Hematopoietic multipotent progenitor cell treated with erythropoietin and hydrocortisone succinate and interleukin-3 and kit ligand, for 8 days (in vitro differentiated cells): Measurements from ENCODE around the gene SV2C.
"Not testable (repeated sequence)": the region's sequence is repeated elsewhere in the genome, so short reads cannot be mapped to it uniquely, and the experiment has no call there.

Experiments
- DNase-seq: peaks from one replicate; pipeline ENCODE4 v3.0.0-alpha.2; 2015

Gene SV2C

DNA sequence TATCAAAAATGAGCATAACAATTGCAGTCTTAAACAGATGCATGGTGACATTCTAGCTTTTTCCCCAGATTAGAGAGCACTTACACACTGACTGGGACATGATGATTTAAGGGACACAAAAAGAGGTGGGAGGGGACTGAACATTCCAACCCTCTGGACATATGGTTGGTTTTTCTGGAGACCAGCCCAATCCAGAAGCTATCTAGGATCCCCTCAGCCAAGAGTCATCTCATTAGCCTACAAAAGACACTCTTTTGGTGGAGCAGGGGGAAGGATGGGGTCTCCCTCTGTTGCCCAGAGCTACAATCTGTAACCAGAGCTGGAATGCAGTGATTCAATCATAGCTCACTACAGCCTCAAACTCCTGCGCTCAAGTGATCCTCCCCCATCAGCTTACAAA lies 222.6 kb downstream of the SV2C start:
- no peak for DNase-seq

DNA sequence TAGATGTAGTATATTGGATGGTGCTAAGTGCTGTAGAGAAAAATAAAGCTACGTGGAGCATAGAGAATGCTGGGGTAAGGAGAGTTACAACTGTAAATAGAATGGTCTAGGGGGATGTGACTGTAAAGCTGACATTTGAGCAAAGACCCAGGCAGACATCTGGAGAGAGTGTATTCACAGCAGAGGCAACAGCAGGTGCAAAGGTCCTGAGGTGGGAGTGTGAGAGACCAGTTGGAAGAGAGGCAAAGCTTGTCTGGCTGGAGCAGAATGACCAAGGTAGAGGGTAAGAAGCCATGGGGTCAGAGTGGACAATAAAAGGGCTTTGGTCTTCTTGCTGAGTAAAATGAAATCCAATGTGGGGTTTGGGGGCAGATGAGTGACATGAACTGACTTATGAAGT lies 227.0 kb downstream of the SV2C start:
- DNase-seq = no peak

DNA sequence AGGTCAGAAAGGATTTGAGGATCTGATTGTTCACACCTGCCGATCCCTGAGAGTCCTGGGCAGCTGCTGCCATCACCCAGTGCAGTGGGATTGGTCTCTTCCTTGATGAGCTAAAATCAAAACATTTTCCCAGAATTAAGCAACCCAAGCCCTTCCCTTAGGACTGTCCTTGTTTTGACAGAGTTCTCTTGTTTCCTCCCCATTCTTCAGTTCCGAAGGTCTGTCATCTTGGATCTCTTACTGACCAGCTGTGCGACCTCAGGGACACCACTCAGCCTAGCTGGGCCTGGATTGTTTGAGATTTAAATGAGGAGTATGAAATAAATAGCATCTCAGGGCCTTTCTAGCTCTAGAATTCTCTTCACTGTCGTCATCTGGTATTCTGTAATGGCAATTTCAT lies 229.6 kb downstream of the SV2C start:
- DNase-seq = no peak

DNA sequence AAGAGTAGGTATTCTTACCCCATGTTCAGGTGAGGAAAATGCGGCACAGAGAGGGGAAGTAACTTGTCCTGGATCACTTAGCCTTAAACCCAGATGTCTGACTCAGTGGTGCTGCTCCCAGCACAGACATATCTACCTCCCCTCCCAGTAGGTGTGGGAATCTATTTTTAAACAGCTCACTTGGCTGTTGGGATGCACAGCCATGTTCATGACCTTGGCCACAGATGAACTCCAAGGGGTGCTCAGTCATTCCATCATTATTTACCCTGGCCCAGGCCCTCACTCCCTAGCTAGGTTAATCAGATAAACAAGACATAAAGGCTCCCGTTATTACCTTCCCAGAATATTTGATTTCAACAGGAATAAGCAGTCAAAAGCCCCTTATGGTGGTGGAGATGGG lies 231.5 kb downstream of the SV2C start:
- no peak for DNase-seq

DNA sequence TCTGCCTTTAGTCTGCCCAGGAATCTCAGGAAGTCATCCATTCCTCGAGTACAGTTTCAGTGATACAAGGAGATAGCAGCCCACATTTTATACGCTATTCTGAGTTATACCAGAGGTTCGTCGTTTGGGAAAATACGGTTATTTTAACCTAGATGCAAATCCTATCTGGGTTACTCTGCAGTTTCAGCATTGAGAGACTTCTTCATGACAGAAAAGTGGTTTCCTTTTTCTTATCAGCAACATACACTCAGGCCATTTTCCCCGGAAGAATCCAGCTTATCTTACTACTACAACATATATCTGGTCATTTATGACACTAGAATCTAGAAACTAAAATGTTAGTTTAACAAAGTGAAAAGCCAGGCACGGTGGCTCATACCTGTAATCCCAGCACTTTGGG lies 236.5 kb downstream of the SV2C start:
- DNase-seq = peak; percentile 91

DNA sequence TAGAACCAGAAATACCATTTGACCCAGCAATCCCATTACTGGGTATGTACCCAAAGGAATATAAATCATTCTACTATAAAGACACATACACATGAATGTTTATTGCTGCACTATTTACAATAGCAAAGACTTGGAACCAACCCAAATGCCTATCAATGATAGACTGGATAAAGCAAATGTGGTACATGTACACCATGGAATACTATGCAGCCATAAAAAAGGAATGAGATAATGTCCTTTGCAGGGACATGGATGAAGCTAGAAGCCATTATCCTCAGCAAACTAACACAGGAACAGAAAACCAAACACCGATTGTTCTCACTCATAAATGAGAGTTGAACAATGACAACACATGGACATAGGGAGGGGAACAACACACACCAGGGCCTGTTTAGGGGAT lies 240.3 kb downstream of the SV2C start:
- DNase-seq = not testable (repeated sequence)

DNA sequence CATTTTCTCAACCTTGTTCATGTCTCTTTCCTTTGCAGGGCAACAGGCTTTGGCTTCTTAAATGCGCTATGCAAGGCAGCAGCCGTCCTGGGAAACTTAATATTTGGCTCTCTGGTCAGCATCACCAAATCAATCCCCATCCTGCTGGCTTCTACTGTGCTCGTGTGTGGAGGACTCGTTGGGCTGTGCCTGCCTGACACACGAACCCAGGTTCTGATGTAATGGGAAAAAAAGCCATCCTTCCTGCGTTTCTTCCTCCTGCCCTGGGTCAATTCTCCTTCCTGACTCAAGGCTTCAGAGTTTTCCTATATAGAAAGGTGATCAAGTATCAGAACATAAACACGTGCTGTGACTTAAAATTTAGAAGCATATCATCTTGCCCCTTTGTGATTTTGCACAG lies 242.1 kb downstream of the SV2C start:
- DNase-seq = no peak

DNA sequence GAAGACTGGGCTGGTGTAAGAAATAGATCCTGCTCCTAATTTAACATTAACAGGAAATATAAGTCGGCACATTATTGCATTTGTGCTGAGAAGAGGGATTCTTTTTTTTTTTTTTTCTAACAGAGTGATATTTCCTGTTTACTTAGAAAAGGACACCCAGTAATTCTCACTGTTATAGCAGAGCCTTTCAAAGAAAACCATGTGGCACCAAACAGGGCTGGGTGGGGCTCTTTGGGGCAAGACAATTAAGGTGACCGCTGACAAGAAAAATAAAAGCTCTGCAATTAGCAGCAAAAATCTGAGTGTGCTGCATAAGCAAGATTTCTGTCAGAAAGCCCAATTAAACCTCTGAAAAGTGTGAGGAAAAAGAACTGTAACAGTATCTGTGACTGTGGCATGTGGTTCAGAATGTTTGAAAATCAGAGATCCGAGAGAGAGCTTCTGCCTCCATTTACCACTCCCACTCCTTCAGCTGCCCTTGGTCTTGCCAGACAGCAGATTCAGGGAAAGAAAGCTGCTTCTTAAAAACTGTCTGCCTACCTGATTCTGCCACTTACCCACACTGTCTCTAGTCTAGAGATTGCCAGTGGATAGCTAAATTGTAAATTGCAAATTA lies 242.8 kb downstream of the SV2C start:
- no peak for DNase-seq

DNA sequence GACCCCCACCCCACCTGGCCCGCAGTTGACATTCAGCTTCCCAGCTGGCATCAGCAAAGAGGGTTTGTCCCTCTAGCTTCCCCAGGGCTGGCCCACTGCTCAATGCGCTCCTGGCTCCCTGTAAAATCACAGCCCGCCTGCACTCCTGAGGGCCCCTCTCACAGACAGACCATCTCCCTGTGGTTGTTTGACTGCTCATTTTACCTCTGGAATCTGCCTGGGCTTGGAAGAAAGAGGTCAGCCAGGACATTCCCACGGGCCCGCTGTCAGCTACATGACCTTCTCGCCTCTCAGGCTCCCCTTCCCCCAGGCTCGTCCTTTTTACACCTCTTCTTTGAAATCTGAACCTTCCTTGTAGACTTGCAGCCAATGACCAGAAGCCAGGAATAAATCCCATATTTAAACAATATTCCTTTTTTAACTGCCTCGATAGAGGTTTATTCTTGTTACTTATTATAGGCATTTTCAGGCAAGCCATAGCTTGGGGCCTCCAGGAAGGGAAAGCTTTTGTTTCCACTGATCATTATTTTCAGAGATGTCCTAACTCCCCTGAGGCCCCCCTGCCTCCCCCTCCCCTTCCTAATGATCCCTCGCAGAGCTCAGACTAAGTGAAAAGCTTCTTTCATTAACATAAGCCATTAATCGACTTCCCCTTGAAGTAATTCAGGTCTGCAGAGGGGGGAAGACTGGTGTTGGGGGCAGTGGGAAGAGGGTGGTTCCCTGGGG lies 243.6 kb downstream of the SV2C start:
- DNase-seq = no peak

DNA sequence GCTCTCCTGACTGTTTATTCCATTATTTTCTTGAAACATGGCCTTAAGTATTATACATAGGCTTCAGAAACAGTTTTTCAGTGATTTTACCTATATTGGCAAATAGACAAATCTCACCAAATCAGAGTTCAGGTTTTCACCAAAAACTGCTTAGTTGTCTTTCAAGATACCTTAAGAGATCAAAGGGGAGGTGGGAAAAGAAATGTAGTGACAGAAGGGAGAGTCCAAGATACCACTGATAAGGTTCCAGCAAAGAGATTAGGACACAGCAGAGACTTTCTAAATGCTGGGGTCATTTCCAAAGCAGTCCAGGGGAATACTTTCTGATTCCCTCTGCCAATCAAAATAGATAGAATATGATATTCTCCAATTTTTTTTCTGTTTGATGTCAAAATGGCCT lies 246.2 kb downstream of the SV2C start:
- no peak for DNase-seq

DNA sequence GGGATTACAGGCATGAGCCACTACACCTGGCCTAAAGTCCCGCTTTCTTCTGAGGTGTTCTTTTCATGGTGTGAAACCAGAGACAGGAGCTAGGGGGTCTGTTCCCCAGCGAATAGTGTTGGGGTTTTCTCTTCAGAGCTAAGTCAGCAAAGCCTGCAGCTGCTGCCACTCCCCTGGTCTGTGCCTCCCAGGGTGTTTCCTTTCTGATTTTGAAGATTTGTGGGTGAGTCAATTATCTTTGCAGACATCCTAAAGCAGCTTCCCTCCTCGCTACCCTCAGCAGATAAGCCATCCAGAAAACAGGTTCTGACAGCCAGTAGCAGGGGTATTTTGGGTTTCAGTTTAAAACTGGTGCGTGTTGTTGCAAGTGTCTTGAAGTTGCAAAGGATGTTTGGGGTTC lies 247.9 kb downstream of the SV2C start:
- DNase-seq = peak; percentile 67

DNA sequence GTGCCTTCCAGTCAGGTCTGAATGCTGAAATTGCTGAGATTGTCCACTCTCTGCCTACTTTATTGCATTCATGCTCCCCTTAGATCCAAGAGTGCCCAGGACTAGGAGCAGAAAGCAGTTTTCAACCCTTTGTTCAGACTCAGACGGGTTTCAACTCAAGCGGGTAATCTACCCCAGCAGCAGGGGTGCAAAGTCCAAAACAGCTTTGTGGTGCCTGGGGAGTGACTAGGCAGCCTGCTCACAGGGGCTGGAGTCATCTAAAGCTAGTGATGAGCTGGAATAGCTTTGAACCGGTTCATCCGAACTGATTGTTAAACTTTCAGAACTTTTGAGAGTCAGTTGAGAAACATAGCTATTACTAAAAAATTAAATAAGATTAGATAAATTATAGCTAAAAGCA lies 248.9 kb downstream of the SV2C start:
- DNase-seq = no peak

DNA sequence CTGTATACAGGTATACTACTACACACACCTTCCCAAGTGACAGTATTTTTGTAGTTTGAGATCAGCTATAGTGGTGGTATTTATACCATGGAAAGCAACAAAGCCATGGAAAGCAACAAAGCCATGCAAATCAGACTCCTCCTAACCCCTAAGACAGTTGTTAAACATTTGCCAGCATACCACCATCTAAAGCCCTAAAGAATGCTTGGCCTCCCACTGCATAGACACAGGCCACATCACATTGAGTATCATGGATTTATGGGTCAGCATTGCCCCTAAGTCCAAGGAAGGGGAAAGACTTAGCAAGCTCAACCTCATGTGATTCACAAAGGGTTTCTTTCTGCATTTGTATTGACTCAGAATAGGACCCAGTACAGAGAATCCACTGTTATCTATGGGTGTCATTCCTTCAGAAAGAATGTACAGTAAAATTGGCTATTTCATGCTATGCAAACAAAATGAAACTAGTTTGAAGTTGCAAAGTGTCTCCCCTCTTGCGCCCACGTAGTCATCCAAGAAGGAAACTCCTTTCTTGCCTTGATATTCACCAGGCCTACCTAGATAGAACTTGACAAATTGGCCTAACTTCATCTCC lies 249.5 kb downstream of the SV2C start:
- DNase-seq = no peak

DNA sequence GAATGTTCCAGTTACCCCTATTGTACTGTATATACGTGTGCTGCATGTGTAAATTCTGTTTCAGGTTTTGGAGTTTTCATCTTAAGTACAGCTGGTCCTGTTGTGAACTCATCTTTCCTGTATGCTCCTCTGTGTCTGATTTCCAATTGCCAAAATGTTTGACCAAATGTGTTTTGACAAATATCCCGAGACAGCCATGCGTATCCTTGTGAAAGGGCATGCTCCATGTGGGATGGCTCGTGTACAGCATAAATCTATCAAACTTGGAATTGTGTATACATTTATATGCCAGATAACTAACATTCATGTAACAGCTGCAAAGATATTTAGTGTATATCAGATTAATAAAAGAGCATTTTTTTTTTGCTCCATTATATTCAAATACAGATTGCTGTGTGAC lies 250.4 kb downstream of the SV2C start:
- DNase-seq = no peak

DNA sequence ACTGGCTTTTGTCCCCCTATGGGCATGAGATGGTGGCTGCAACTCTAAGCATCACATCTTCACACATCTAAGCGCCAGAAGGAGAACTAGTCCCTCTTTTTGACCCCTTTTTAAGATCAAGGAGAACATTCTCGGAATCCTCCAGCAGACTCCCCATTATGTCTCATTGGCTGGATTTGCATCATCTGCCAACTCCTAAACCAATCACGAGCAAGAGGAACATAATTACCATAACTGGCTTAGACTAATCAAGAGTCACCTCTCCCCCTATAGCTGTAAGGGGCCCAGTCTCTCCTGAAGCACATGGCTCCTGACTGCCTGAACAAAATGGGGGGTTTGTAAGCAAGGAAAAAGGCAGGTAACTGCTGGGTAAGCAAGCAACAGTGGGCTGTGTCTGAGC lies 251.4 kb downstream of the SV2C start:
- no peak for DNase-seq

DNA sequence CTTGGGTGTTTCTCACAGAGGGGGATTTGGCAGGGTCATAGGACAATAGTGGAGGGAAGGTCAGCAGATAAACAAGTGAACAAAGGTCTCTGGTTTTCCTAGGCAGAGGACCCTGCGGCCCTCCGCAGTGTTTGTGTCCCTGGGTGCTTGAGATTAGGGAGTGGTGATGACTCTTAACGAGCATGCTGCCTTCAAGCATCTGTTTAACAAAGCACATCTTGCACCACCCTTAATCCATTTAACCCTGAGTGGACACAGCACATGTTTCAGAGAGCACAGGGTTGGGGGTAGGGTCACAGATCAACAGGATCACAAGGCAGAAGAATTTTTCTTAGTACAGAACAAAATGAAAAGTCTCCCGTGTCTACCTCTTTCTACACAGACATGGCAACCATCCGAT lies 252.3 kb downstream of the SV2C start:
- DNase-seq = not testable (repeated sequence)

DNA sequence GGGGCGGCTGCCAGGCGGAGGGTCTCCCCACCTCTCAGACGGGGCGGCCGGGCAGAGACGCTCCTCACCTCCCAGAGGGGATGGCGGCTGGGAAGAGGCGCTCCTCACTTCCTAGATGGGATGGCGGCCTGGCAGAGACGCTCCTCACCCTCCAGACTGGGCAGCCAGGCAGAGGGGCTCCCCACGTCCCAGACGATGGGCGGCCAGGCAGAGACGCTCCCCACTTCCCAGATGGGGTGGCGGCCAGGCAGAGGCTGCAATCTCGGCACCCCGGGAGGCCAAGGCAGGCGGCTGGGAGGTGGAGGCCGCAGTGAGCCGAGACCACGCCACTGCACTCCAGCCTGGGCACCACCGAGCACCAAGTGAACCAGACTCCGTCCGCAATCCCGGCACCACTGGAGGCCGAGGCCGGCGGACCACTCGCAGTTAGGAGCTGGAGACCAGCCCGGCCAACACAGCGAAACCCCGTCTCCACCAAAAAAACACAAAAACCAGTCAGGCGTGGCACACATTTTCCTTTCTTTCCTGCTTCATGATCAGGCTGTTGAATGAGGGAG lies 253.1 kb downstream of the SV2C start:
- DNase-seq = not testable (repeated sequence)

DNA sequence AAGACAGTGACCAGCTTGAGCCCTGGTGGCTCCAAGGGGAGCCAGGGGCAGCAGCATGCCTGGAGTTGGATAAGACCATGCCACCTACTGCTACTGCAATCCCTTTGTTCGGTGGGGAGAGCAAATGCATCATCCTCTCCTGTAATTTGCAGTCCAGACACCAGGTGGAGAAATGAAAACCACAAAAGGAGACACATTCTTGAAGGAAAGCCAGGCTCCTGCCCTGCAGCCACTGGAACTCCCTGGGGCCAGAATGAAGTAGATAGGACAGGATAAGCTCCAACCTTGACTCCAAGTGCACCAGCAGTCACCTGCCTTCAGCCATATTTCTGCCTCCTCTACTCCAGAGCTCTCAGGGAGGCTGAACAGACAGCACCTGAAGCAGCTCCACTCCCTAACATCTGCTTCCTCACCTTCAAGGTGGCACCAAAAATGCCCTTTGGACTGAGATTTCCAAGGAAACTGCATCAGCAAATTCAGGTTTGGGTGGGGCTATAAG lies 254.8 kb downstream of the SV2C start:
- DNase-seq = peak; percentile 83

DNA sequence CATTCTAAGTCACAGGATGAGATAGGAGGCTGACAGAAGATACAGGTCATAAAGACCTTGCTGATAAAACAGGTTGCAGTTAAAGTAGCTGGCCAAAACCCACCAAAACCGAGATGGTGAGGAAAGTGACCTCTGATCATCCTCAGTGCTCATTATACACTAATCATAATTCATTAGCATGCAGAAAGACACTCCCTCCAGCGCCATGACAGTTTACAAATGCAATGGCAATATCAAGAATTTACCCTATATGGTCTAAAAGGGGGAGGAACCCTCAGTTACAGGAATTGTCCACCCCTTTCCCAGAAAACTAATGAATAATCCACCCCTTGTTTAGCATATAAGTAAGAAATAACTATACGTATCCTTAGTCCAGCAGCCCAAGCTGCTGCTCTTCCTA lies 256.7 kb downstream of the SV2C start:
- peak; percentile 57 for DNase-seq

DNA sequence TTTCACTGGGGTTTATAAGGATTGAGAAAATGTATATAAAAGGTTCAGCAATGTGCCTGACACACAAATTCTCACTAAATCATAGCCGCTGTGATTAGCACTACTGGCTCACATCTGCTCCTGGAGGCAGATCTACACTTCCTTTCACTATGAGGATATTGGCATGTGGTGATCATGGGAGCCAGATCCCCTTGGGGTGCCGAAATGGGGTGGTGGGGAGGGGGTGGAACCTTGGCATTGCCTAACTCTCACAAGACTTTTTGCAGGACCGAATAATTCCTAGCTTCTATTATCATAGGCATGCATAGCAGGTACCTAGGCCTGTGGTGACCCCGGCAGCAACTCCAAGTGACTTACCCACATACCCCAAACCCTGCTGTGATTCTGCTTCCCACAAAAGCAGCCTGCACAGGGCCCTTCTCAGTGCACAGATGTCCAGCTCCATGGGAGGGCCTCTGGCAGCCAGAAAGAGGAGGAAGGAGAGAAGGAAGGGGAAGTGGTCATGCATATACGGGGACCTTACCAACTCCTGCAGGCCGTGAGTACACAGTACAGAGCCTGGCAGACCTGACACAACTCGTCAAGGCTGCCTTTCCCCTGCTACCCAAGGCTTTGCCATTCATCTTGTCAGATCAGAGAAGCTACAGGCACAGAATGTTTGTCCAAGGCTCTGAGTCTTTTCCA lies 258.6 kb downstream of the SV2C start:
- no peak for DNase-seq

DNA sequence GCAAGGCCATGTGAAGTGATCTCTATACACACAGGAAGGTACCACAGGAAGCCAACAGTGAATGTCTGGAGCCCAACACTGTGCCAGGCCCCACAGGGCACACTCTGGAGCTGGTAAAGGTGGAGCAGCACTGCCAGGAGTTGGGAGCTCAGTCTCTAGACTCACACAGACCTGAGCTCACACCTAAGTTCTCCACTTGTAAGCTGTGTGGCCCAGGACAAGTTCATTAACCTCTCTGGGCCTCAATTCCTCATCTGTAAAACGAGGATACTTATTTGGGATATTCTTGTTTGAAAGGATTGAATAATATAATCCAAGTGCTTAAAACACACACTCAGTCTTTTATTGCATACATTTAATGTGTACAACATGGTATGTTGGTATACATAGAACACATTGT lies 259.3 kb downstream of the SV2C start:
- DNase-seq = no peak

DNA sequence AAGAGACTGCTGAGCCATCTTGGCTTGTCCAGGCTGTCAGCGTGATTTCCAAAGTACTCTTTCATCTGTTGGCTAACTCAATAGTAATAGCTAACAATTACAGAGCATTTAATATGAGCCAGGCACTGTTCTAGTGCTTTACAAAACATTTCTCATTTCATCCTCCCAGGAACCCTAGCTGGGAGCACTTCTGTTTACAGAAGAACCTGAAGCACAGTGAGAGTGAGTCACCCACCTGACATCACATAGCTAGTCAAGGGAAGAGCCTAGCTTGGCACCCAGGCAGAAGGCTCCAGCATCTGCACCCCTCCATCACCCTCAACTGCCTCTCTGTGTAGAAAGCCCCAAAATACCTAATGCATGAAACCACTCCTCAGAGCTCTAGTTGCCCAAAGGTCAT lies 262.4 kb downstream of the SV2C start:
- DNase-seq = no peak

DNA sequence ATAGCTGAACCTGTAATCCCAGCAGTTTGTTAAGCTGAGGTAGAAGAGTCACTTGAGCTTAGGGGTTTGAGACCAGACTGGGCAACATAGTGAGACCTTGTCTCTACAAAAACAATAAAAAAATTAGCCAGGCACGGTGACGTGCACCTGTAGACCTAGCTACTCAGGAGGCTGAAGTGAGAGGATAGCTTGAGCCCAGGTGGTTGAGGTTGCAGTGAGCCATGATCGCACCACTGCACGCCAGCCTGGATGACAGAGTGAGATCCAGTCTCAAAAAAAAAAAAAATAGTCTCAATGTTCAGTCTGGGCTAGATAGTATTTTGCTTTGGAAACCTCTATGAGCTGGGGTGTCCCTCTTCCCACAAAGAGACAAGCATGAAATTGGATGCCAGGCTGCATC lies 268.0 kb downstream of the SV2C start:
- DNase-seq = no peak

DNA sequence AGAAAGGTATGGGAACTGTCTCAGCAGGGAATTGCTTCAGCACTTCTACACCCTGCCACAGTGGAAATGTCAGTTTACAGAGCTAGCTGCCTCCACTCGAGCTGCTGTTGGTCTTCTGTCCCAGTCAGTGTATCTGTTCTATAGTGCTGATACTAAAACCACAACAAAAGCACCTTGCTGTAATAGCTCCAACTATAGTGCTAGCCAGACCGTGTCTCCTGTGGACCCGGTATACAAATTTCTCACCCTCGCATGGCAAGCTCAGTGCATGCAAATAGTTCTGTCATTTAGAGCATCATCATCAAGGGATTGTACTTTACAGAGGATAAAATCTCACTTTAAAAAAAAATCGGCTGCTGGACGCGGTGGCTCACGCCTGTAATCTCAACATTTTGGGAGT lies 268.4 kb downstream of the SV2C start:
- no peak for DNase-seq
